Osteoblast (primary cell): ENCODE measurements around the gene PNMA3. TPM values are rescaled to one million over a fixed set of nuclear protein-coding genes. Genes with fewer than 3 reads are reported as not detected.

Experiments
- DNase-seq: peaks from one replicate; pipeline ENCODE4 v3.0.0; 2011; ENCODE audit warnings: low spot score, mixed read lengths; ENCODE audit not compliant: insufficient read length; ENCODE audit errors: missing footprints
- H2AFZ ChIP-seq: 2 replicates; pipeline ENCODE4 v1.6.0; 2011; ENCODE audit warnings: mild to moderate bottlenecking, low read length
- H3K27ac ChIP-seq: 2 replicates; pipeline ENCODE4 v1.5.1; 2011; ENCODE audit warnings: mild to moderate bottlenecking, low read depth, low read length, moderate library complexity
- H3K27me3 ChIP-seq: 2 replicates; pipeline ENCODE4 v1.6.0; 2012; ENCODE audit warnings: mild to moderate bottlenecking, control low read depth, inconsistent platforms, low read length, moderate library complexity; ENCODE audit not compliant: insufficient read depth
- H3K36me3 ChIP-seq: 2 replicates; pipeline ENCODE4 v1.5.1; 2011; ENCODE audit warnings: mild to moderate bottlenecking, low read length, control low read depth, moderate library complexity; ENCODE audit not compliant: insufficient read depth
- H3K4me1 ChIP-seq: 2 replicates; pipeline ENCODE4 v1.5.1; 2011; ENCODE audit warnings: mild to moderate bottlenecking, low read length, control low read depth, moderate library complexity; ENCODE audit not compliant: insufficient read depth
- H3K4me2 ChIP-seq: 2 replicates; pipeline ENCODE4 v1.6.0; 2011; ENCODE audit warnings: mild to moderate bottlenecking, low read length; ENCODE audit not compliant: insufficient read depth
- H3K4me3 ChIP-seq: fragments of 200-600 bp; sonication (generic); 3 replicates; pipeline ENCODE4 v1.5.1; 2012; ENCODE audit warnings: mild to moderate bottlenecking, low read length, inconsistent platforms; ENCODE audit not compliant: insufficient read depth
- H3K79me2 ChIP-seq: 2 replicates; pipeline ENCODE4 v1.6.0; 2012; ENCODE audit warnings: mild to moderate bottlenecking, low read length, control low read depth, inconsistent platforms; ENCODE audit not compliant: insufficient read depth
- H3K9me3 ChIP-seq: 2 replicates; pipeline ENCODE4 v1.5.1; 2011; ENCODE audit warnings: low read depth, low read length, control low read depth
- H4K20me1 ChIP-seq: 2 replicates; pipeline ENCODE4 v1.6.0; 2012; ENCODE audit warnings: mild to moderate bottlenecking, low read length, control low read depth; ENCODE audit not compliant: insufficient read depth
- total RNA-seq: library from RNA; depleted of rRNA; stranded (reverse); fragments of >200 nt; gene quantifications from 2 replicates; pipeline ENCODE4 v1.2.3, GENCODE V29; 2012
- TF ChIP-seq, protein P1 (sequence below): IDR thresholded peaks from 2 replicates; pipeline ENCODE4 v1.5.1; 2011; ENCODE audit warnings: mild to moderate bottlenecking, low read depth, low read length, moderate library complexity; ENCODE audit errors: extremely low read depth

Gene PNMA3
- total RNA-seq, 1 donor, result not detected

DNA sequence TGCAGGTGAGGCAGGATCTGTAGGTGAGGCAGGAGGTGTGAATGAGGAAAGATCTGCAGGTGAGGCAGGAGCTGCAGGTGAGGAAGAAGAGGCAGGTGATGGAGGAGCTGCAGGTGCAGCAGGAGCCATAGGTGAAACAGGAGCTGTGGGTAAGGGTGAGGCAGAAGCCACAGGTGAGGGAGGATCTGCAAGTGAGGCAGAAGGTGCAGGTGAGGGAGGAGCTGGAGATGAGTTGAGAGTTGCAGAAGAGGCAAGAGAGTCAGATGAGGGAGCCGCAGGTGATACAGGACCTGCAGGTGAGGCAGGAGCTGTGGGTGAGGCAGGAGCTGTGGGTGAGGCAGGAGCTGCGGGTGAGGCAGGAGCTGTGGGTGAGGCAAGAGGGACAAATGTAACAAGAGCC is 27.1 kb upstream of the PNMA3 start:
- H3K4me1 ChIP-seq, result peaks cover 5% of the 10 kb centered on the region
- no peak overlapping the region for H3K4me2 ChIP-seq

DNA sequence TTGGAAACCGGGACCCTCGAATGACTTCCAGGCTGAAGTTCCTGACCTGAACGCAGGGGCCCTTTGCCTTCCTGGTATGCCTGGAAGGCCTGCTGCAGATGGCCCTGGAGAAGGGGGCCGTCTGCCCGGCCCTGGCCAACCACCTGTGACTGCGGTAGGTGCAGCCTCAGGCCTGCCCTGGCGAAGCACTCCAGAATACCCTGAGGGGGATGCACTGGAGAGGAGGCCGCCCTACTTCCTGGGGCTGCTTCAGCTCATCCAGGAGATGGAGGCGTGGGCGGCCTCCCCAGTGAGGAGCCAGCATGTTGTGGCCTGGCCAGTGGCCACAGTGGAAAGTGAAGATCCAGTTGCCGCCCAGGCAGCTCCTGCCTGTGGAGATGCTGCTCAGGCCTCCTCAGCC is 26.4 kb upstream of the PNMA3 start:
- TF ChIP-seq, protein P1, sequence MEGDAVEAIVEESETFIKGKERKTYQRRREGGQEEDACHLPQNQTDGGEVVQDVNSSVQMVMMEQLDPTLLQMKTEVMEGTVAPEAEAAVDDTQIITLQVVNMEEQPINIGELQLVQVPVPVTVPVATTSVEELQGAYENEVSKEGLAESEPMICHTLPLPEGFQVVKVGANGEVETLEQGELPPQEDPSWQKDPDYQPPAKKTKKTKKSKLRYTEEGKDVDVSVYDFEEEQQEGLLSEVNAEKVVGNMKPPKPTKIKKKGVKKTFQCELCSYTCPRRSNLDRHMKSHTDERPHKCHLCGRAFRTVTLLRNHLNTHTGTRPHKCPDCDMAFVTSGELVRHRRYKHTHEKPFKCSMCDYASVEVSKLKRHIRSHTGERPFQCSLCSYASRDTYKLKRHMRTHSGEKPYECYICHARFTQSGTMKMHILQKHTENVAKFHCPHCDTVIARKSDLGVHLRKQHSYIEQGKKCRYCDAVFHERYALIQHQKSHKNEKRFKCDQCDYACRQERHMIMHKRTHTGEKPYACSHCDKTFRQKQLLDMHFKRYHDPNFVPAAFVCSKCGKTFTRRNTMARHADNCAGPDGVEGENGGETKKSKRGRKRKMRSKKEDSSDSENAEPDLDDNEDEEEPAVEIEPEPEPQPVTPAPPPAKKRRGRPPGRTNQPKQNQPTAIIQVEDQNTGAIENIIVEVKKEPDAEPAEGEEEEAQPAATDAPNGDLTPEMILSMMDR, result no peak
- Histone ChIP-seq H3K79me2 (no peaks in the 10 kb centered on the region), H3K27me3 (no peaks in the 10 kb centered on the region), H3K4me1 (peaks cover 5% of the 10 kb centered on the region), H3K9me3 (no peaks in the 10 kb centered on the region), H3K27ac (no peak overlapping the region), H3K4me2 (no peak overlapping the region), H3K4me3 (no peak overlapping the region), H4K20me1 (no peaks in the 10 kb centered on the region), H2AFZ (no peak overlapping the region), H3K36me3 (no peaks in the 10 kb centered on the region)
- peak; percentile 85 for DNase-seq

More for the DNA sequence above, 27.1 kb upstream of the PNMA3 start:
- H3K79me2 ChIP-seq, result no peaks in the 10 kb centered on the region
- H4K20me1 ChIP-seq, result no peaks in the 10 kb centered on the region
- H3K27me3 ChIP-seq, result no peaks in the 10 kb centered on the region
- H3K36me3 ChIP-seq, result no peaks in the 10 kb centered on the region
- DNase-seq, result no peak
- no peaks in the 10 kb centered on the region for H3K9me3 ChIP-seq
- no peak overlapping the region for H3K27ac ChIP-seq
- TF ChIP-seq, protein P1, result no peak
- no peak overlapping the region for H3K4me3 ChIP-seq
- no peak overlapping the region for H2AFZ ChIP-seq

DNA sequence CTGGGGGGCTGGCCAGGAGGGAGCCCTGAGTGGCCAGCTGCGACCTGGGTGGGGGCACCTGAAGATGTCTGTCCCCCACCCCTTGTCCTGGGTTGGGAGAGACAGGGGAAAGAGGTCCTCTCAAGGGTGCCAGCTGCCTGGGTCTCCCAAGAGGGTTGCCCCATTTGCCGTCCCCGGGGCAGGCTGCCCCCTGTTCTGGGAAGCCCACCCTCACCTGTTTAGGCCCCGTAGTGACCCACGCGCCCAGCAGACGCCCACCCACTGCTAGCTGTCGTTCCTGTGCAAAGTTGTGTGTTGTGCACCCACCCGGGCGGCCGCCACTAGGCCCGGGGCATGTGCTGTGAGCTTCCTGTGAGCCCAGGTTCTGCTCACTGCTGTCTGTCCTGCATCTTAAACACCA is 25.5 kb upstream of the PNMA3 start:
- no peaks in the 10 kb centered on the region for H3K9me3 ChIP-seq
- no peak for DNase-seq
- no peaks in the 10 kb centered on the region for H3K27me3 ChIP-seq
- H3K4me3 ChIP-seq, result no peak overlapping the region
- peaks cover 5% of the 10 kb centered on the region for H3K4me1 ChIP-seq
- no peak overlapping the region for H3K4me2 ChIP-seq
- no peak overlapping the region for H2AFZ ChIP-seq
- H3K79me2 ChIP-seq, result no peaks in the 10 kb centered on the region
- TF ChIP-seq, protein P1, result no peak
- H3K27ac ChIP-seq, result no peak overlapping the region
- no peaks in the 10 kb centered on the region for H4K20me1 ChIP-seq
- H3K36me3 ChIP-seq, result no peaks in the 10 kb centered on the region

- Histone ChIP-seq H2AFZ (peak overlapping the region; percentile 53), H3K4me2 (peak overlapping the region; percentile 61), H3K27ac (no peak overlapping the region), H3K27me3 (no peaks in the 10 kb centered on the region), H3K4me1 (peaks cover 5% of the 10 kb centered on the region), H3K79me2 (no peaks in the 10 kb centered on the region), H4K20me1 (no peaks in the 10 kb centered on the region), H3K4me3 (peak overlapping the region; percentile 61), H3K36me3 (no peaks in the 10 kb centered on the region), H3K9me3 (no peaks in the 10 kb centered on the region)
- TF ChIP-seq, protein P1, result peak; percentile 57
- peak; percentile 94 for DNase-seq
These were observed 23.7 kb upstream of the PNMA3 start for GRCh38 chrX:153032397-153033118.
